GM21526 (cell line): ENCODE data around the gene GOPC.
"Not testable (repeated sequence)": the region's sequence is repeated elsewhere in the genome, so short reads cannot be mapped to it uniquely, and the experiment has no call there.

Experiments used
- ATAC-seq: cut with Tn5 transposase; IDR thresholded peaks from one replicate; pipeline ENCODE4 v1.9.1; 2021; ENCODE audit warnings: moderate library complexity; ENCODE audit not compliant: unreplicated experiment, low FRiP score

Gene GOPC

DNA sequence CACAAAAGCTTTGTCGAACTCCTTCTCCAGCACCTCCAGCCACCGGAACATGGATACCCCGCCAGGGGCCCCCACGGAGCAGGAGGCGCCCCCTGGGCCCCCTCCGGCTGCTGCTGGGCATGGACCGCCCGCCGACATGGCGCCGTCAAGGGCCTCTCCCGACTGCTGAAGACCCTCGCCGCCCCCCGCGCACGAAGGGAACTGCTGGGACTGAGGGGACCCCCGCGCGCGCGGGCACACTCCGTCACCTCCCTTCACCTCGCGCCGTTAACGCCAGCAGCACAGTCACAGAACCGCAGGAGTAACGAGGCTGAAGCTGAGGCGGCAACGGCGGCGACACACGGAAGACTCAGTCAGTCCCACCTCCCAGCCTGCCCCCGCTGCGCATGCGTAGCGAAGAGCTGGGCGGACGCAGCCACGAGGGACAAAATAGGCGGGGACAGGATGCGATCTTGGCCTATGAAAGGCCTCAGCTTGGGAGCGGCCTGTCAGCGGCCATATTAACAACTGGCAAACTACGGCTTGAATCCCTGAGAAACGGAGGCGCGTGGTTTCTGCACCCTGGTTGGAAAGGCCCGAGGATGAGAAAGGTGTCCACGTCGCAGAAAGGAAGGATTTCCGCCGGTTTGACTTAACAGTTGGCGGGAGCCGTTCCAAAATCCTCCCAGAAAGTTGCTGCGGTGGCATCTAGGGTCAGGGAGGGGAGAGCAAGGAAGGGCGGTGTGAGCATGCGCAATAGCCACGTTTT lies at the start of gene GOPC:
Gene GOPC, minus strand, starts transcription at position 361 of the 748 bp plus-strand sequence. Its CDS starts 223 bp downstream, at position 138.
- ATAC-seq = peak; percentile 91

DNA sequence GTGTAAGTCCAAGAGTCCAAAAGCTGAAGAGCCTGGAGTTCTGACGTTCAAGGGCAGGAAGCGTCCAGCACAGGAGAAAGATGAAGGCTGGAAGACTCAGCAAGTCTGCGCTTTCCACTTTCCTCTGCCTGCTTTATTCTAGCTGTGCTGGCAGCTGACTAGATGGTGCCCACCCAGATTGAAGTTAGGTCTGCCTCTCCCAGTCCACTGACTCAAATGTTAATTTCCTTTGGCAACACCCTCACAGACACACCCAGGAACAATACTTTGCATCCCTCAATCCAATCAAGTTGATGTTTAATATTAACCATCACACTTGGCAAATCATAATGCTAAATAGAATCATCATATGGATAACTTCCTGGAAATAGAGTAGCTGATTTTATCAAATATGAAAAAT lies 49.7 kb upstream of the GOPC start:
- not testable (repeated sequence) for ATAC-seq

DNA sequence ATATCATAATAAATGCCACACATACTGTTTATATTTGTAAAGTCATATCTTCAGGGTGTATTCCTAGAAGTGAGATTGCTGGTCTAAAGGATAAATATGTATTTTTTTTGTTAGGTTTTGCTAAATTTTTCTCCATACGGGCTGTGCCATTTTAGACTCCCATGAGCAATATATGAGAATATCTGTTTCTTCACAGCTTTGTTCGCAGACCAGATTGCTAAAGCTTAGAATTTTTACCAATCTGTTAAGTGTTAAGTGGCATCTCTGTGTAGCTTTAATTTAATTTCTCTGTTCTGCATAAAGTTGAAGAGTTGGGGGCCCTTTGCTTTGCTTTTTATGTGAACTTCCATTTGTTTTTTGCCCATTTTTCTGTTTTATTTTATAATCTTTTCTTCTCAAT lies 40.7 kb upstream of the GOPC start:
- no peak for ATAC-seq

DNA sequence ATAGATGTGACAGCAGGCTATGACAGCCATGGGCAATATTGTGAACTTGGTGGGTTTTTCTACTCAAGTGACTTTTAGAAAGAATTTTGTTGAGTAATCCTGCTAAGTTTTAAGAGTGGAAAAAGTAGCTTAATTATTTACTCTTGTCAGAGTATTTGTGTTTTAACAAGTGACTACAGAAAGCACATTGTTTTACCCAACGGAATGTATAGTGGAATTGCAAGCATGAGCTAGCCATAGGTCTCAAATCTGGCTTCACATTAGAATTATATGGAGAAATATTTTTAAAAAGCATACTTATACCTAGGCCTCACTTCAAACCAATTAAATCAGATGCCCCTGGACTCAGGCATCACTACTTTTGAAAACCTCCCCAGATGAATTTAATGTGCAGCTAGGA lies 35.5 kb upstream of the GOPC start:
- no peak for ATAC-seq

DNA sequence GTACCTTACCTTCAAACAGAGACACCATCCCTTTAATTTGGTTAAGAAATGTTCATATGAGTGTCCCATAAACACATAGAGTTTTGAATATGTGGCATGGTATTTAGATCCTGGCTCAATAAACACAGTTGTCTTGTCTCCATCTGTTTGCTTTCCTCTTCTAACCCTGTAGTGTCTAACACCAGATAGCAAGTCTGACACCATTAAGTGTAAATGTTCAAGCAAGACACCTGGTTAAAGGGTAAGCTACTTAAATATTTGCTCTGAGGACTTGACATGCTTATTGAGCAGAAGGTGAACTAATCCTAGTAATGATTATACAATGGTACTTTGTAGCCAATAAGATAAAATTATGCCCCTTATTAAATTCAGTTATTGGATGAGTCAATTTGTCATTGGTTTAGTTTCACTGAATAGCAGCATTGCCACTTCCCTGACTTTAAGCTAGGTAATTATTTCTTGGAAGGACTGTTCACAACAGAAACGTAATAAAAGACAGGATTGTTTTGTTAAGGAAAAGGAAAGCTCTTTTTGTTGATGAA lies 26.9 kb upstream of the GOPC start:
- ATAC-seq = no peak

DNA sequence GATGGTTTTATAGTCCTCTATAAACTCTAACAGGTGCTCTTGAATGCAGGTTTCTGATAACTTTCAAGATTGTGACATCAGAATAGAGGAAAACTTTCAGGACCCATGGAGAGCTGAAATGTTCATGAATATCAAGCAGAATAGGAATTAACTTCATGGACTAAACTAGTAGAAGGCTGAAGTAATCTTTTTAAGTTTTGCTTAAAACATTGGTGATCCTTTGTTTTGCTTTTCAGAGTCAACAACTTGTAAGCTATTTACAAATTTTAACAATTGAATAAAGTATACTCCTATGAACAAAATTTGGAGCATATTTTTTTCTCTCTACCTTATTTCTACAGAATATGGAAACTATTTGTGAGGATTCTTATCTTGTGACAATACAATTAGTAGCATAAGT lies 25.2 kb upstream of the GOPC start:
- no peak for ATAC-seq

DNA sequence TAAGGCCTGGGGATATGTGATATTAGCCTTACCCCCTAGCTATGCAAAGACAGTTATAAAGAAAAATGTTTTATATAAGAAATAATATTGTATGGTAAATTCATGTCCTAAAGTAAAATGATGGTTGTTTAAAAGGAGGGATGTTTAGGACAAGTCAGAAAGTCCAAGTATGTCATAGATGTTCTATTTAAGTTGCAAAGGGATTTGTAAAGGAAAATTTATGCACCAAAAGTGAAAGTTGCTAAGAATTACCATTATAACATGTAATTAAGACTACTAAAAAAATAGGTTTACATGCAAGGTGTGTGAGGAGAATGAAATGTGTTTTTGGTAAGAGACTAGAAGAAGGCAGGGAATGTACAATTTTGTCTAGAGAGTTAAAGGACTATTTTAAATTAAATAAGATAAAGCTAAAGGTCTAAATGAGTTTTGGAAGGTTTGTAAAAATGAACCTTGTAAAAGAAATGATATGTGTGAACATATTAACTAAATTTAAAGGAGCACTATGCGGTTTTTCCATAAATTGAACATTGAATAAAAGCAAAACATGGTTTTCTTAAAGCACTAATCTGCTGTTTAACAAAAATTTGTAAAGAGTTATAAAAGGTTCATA lies 22.7 kb upstream of the GOPC start:
- ATAC-seq = no peak

DNA sequence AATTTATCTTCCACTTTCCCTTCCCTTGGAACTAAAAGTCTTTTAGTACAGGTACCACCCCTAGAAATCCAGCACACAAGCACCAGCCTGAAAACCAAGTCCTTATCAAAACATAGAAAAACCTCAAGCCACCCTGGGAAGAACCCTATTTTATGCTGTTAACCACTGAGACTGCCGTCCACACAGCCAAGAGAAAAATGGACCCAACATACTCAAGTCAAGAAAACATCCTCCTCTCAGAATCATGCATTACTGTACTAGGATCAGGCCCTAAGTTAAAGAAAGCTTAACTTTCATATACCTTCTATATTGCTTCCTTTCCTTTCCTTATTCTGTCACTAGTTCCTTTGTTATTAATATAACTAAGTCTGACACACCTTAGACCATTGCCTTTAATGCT lies 16.9 kb upstream of the GOPC start:
- ATAC-seq = no peak

DNA sequence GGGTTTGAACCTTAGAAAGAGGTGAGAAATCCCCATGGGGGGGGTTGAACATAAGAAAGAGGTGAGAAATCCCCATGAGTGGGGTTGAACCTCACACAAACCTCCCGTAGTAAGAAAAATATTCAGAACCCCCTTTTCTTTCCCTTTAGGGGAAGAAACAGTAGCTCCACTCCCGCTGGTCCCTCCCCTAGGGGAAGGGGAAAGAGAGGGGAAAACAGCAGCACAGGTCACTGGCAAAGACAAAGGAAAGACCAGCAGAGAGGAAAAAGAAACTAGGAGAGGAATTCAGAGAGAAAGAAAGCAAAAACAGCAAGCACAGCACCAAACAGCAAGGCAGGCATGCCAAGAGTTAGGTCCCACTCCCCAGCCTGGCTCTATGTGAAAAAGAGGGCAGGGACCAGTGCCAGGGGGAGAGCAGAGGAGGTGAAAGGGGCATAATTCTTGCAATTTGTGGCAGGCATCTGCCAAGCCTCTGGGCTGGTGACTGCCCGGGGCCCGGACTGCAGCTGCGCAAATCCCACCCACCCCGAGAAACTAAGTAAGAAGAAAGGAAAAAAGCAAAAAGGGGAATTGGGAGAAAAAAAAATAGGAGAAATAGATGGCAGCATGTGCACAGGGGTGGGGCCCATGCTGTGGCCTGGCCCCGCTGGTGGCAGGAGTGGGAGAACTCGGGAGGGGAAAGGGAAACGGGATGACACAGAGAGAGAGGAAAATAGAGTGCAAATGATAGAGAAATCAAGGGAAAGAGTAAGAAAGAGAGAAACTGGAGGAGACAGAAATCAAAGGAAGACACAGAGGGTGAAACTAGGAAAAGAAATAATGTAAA lies 15.1 kb upstream of the GOPC start:
- no peak for ATAC-seq

DNA sequence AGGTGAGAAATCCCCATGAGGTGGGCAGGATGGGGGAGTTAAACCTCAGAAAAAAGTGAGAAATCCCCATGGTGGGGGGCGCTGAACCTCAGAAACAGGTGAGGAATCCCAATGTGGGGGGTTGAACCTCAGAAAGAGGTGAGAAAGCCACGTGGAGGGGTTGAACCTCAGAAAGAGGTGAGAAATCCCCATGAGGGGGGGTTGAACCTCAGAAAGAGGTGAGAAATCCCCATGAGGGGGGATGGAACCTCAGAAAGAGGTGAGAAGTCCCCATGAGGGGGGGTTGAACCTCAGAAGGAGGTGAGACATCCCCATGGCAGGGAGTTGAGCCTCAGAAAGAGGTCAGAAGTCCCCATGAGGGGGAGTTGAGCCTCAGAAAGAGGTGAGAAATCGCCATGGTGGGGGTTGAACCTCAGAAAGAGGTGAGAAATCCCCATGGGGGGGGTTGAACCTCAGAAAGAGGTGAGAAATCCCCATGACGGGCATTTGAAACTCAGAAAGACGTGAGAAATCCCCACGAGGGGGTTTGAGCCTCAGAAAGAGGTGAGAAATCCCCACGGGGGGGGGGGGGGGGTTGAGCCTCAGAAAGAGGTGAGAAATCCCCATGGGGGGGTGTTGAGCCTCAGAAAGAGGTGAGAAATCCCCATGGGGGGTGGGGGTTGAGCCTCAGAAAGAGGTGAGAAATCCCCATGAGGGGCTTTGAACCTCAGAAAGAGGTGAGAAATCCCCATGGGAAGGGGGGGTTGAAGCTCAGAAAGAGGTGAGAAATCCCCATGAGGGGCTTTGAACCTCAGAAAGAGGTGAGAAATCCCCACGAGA lies 14.3 kb upstream of the GOPC start:
- no peak for ATAC-seq

DNA sequence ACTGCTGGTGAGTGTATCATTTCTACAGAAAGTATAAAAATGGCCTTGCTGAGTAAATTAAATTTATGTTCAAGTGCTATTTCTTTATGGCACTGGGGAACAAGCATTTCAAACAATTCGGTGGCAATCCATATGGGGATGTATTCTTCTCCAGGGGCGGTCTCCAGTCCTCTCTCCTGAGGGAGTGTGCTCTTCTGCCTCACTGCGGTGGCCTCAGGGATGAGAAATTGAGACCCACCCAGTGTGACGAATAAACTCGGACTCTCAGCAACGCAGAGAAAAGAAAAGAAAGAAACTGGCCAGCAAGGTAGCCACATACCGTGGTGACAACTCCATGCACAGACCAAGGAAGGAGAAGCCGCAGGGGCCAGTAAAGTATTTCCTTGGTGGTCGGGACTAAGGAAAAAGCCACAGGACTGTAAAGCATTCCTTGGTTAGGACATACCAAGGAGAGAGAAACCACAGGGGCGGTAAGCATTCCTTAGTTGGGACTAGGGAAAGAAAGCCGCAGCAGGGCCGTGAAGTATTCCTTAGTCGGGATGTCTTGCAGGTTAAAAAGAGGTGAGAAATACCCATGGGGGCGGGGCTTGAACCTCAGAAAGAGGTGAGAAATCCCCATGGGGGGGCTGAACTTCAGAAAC lies 13.6 kb upstream of the GOPC start:
- ATAC-seq = no peak

DNA sequence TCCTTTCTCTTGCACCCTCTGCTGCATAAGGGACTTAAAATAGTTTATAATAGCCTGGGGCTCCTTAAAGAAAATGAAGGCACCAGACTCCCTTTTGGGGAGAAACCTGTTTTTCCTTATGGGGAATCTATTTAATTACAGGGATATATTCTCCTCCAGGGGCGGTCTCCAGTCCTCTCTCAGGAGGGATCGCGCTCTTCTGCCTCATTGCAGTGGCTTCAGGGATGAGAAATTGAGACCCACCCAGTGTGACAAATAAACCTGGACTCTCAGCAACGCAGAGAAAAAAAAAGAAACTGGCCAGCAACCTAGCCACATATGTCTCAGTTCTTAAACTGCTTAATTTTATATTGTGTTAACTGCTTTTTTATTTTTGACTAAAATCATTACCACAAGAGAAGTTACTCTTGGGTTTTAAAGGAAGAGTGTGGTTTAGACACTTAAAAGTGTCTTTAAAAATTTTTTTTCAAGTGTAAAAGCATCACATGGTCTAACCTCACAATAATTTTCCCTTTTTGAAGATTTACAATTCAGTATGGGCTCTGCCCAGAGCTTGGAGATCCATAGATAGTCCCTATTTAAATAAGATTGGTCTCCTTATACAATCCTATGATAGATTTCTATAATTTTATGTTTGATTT lies 11.7 kb upstream of the GOPC start:
- ATAC-seq = no peak

DNA sequence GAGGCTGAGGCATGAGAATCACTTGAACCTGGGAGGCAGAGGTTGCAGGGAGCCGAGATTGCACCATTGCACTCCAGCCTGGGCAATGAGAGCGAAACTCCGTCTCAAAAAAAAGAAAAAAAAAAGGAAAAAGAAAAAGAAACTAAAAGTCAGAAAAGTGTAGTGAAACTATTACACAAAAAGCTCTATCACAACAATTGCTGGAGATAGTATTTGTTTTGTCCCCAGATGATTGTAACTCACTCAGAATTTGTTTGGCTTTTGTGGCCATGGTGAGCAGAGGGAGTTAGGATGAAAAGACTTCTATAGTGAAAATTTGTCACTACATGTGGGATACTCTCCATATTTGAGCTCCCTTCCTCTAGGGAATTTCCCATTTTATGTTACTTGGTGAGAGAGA lies 5.2 kb upstream of the GOPC start:
- peak; percentile 33 for ATAC-seq

DNA sequence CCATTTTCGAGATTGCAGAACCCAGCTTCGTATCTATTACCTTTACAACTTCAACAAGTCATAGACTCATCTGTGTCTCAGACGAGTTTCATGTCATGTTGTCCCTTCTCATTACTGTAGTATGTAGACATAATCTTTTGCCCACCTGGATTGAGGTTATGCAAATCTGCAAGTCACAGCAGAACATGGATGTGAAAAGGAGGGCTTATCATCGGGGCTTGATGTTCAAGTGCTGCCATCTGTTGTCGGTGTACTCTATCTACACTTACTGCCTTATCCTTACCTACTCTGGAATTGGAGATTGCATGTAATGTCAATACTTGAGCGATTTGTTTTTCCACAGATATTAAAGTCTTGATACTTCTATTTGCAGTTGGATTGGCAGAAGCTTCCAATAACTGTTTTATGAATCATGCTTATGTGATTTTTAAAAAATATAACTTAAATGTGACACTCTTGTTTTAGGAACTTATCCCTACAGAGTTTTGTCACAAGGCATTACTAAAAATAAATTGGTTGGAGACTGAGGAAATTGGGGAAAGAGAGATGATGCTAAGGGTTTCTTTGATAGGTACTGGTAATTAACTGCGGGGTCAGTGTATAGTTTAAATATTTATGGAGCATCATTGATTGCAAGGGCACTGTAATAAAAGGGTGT lies 3.0 kb upstream of the GOPC start:
- ATAC-seq = peak; percentile 43

DNA sequence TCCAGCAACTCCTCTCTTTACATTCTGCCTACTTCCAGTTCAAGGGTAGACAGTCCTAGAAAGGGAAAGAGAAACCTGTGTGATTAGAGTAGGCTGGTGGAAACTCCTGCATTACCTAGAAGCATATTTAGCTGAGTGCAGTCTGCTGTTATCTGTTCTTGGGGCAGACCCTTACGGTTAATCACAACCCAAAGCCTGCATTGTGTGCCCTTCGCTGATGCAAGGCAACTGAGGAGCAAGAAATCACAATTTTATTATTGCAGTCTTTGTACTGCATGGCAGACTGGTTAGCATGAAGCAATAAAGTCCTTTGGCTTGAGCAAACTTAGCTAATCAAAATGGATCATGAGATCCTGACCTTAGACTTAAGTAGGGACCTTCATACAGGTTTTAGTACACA lies 1.5 kb upstream of the GOPC start:
- no peak for ATAC-seq

DNA sequence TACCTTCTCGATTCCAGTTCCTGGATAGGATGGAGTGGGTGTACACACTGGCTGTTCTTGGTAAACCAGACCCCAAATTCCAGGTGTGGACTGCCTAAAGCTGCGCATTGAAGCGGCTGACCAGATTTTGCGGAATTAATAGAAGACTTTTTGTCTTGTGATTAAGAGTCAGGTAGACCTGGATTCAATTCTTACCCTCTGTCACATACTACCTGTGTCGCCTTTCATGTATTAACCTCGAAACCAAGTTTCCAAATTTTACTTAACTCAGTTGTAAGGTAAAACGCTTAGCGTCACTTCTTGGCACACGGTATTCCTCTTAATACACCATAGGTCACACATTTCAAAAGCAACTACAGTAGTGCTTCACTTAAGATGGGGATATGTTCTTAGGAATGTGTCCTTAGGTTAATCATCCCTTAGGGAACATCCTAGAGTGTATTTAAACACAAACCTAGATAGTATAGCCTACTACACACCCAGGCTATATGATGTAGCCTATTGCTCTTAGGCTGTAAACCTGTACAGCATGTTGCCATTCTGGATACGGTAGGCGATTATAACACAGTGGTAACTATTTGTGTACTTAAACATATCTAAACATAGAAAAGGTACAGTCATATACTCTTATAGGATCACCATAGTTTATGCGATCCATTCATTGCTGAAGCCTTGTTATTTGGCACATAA lies 733 bp upstream of the GOPC start:
- ATAC-seq = no peak

DNA sequence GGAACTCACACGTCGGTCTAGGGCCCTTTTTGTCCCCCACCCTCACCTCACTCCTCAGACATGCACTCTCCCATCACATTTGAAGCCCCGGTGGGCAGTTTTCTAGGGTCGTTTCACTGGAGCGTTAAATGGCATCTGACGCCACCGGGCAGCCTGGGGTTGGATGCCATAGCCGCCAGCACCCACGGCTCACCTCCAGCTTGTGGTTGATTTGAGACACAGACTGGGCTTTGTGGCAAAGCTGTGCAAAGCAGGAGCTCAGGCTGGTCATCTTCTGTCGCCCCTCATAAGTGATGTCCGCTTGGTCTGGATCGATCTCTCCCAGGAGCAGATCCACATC lies 530 bp downstream of the GOPC start:
- ATAC-seq = peak; percentile 12

DNA sequence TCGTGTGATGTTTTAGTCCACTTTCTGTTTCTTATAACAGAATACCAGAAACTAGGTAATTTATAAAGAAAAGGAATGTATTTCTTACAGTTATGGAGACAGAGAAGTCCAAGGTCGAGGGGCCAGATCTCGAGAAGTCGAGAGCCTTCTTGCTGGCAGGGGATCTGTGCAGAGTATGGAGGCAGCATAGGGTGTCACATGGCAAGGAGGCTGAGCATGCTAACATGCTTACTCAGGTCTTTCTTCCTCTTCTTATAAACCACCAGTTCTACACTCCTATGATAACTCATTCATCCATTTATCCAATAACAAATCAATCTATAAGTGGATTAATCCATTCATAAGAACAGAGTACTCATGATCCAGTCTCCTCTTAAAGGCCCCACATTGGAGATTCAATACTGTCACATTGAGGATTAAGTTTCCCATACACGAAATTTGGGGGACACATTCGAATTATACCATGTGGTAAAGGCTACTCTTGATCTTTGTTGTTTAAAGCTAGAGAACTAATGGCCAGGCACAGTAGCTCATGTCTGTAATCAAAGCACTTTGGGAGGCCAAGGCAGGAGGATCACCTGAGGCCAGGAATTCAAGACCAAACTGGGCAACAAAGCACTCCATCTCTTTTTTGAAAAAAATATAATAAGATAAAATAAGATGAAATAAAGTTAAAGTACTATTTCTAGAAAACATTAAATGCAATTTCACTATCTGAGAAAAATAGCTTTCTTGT lies 2.1 kb downstream of the GOPC start:
- ATAC-seq = no peak
